Measurements from ENCODE around the gene ST6GALNAC5.
"Not testable (repeated sequence)": the region's sequence is repeated elsewhere in the genome, so short reads cannot be mapped to it uniquely, and the experiment has no call there.

Gene ST6GALNAC5

GRCh38 chr1:76958828-76959227 lies 91.5 kb downstream of the ST6GALNAC5 start:
- Histone ChIP-seq H3K4me1 (ENCODE audit: control insufficient read depth in 1 of 2, insufficient read depth in 2 of 2, low read length in 2 of 2) (no peaks in the 10 kb centered on the region), H3K9me3 (ENCODE audit: control insufficient read depth in 1 of 2, low read length in 2 of 2) (no peaks in the 10 kb centered on the region), H3K36me3 (ENCODE audit: control insufficient read depth in 1 of 2, insufficient read depth in 2 of 2, low read length in 2 of 2) (no peaks in the 10 kb centered on the region), H3K27me3 (ENCODE audit: low read depth, low read length) (no peaks in the 10 kb centered on the region), H3K4me3 (ENCODE audit: low read depth in 1 of 2, low read length in 2 of 2) (no peak overlapping the region), H3K27ac (ENCODE audit: low read length) (no peak overlapping the region)

GRCh38 chr1:76959556-76959955 lies 92.3 kb downstream of the ST6GALNAC5 start:
- H3K27ac ChIP-seq (ENCODE audit: low read length), result no peak overlapping the region
- H3K36me3 ChIP-seq (ENCODE audit: control insufficient read depth in 1 of 2, insufficient read depth in 2 of 2, low read length in 2 of 2), result no peaks in the 10 kb centered on the region
- no peak overlapping the region for H3K4me3 ChIP-seq (ENCODE audit: low read depth in 1 of 2, low read length in 2 of 2)
- no peaks in the 10 kb centered on the region for H3K9me3 ChIP-seq (ENCODE audit: control insufficient read depth in 1 of 2, low read length in 2 of 2)
- no peaks in the 10 kb centered on the region for H3K27me3 ChIP-seq (ENCODE audit: low read depth, low read length)
- no peaks in the 10 kb centered on the region for H3K4me1 ChIP-seq (ENCODE audit: control insufficient read depth in 1 of 2, insufficient read depth in 2 of 2, low read length in 2 of 2)

GRCh38 chr1:76961181-76961819 lies 94.0 kb downstream of the ST6GALNAC5 start:
- Histone ChIP-seq H3K9me3 (ENCODE audit: control insufficient read depth in 1 of 2, low read length in 2 of 2) (no peaks in the 10 kb centered on the region), H3K27ac (ENCODE audit: low read length) (no peak overlapping the region), H3K4me3 (ENCODE audit: low read depth in 1 of 2, low read length in 2 of 2) (no peak overlapping the region), H3K36me3 (ENCODE audit: control insufficient read depth in 1 of 2, insufficient read depth in 2 of 2, low read length in 2 of 2) (no peaks in the 10 kb centered on the region), H3K4me1 (ENCODE audit: control insufficient read depth in 1 of 2, insufficient read depth in 2 of 2, low read length in 2 of 2) (no peaks in the 10 kb centered on the region), H3K27me3 (ENCODE audit: low read depth, low read length) (no peaks in the 10 kb centered on the region)

GRCh38 chr1:76961820-76962207 lies 94.5 kb downstream of the ST6GALNAC5 start:
- no peaks in the 10 kb centered on the region for H3K4me1 ChIP-seq (ENCODE audit: control insufficient read depth in 1 of 2, insufficient read depth in 2 of 2, low read length in 2 of 2)
- no peak overlapping the region for H3K27ac ChIP-seq (ENCODE audit: low read length)
- H3K4me3 ChIP-seq (ENCODE audit: low read depth in 1 of 2, low read length in 2 of 2), result no peak overlapping the region

GRCh38 chr1:76981267-76981666 lies 114.0 kb downstream of the ST6GALNAC5 start:
- H3K9me3 ChIP-seq (ENCODE audit: control insufficient read depth in 1 of 2, low read length in 2 of 2); H3K27me3 ChIP-seq (ENCODE audit: low read depth, low read length); H3K4me3 ChIP-seq (ENCODE audit: low read depth in 1 of 2, low read length in 2 of 2); H3K4me1 ChIP-seq (ENCODE audit: control insufficient read depth in 1 of 2, insufficient read depth in 2 of 2, low read length in 2 of 2); H3K27ac ChIP-seq (ENCODE audit: low read length); H3K36me3 ChIP-seq (ENCODE audit: control insufficient read depth in 1 of 2, insufficient read depth in 2 of 2, low read length in 2 of 2): not testable (repeated sequence)

More at GRCh38 chr1:76961820-76962207, 94.5 kb downstream of the ST6GALNAC5 start:
- Histone ChIP-seq H3K9me3 (ENCODE audit: control insufficient read depth in 1 of 2, low read length in 2 of 2) (no peaks in the 10 kb centered on the region), H3K27me3 (ENCODE audit: low read depth, low read length) (no peaks in the 10 kb centered on the region), H3K36me3 (ENCODE audit: control insufficient read depth in 1 of 2, insufficient read depth in 2 of 2, low read length in 2 of 2) (no peaks in the 10 kb centered on the region)

GRCh38 chr1:76989976-76990375 lies 122.7 kb downstream of the ST6GALNAC5 start:
- Histone ChIP-seq H3K4me3 (ENCODE audit: low read depth in 1 of 2, low read length in 2 of 2) (no peak overlapping the region), H3K4me1 (ENCODE audit: control insufficient read depth in 1 of 2, insufficient read depth in 2 of 2, low read length in 2 of 2) (no peaks in the 10 kb centered on the region), H3K27ac (ENCODE audit: low read length) (no peak overlapping the region), H3K36me3 (ENCODE audit: control insufficient read depth in 1 of 2, insufficient read depth in 2 of 2, low read length in 2 of 2) (no peaks in the 10 kb centered on the region), H3K9me3 (ENCODE audit: control insufficient read depth in 1 of 2, low read length in 2 of 2) (no peaks in the 10 kb centered on the region), H3K27me3 (ENCODE audit: low read depth, low read length) (no peaks in the 10 kb centered on the region)

- Histone ChIP-seq H3K4me3 (ENCODE audit: low read depth in 1 of 2, low read length in 2 of 2) (no peak overlapping the region), H3K27me3 (ENCODE audit: low read depth, low read length) (no peaks in the 10 kb centered on the region), H3K9me3 (ENCODE audit: control insufficient read depth in 1 of 2, low read length in 2 of 2) (no peaks in the 10 kb centered on the region), H3K27ac (ENCODE audit: low read length) (no peak overlapping the region), H3K4me1 (ENCODE audit: control insufficient read depth in 1 of 2, insufficient read depth in 2 of 2, low read length in 2 of 2) (no peaks in the 10 kb centered on the region), H3K36me3 (ENCODE audit: control insufficient read depth in 1 of 2, insufficient read depth in 2 of 2, low read length in 2 of 2) (no peaks in the 10 kb centered on the region)
Measured at GRCh38 chr1:76993036-76993435, 125.8 kb downstream of the ST6GALNAC5 start.

- no peaks in the 10 kb centered on the region for H3K9me3 ChIP-seq (ENCODE audit: control insufficient read depth in 1 of 2, low read length in 2 of 2)
- no peaks in the 10 kb centered on the region for H3K4me1 ChIP-seq (ENCODE audit: control insufficient read depth in 1 of 2, insufficient read depth in 2 of 2, low read length in 2 of 2)
- H3K27ac ChIP-seq (ENCODE audit: low read length), result peak overlapping the region; percentile 39
- no peaks in the 10 kb centered on the region for H3K36me3 ChIP-seq (ENCODE audit: control insufficient read depth in 1 of 2, insufficient read depth in 2 of 2, low read length in 2 of 2)
- no peaks in the 10 kb centered on the region for H3K27me3 ChIP-seq (ENCODE audit: low read depth, low read length)
- H3K4me3 ChIP-seq (ENCODE audit: low read depth in 1 of 2, low read length in 2 of 2), result no peak overlapping the region
Measured at GRCh38 chr1:76998582-76999223, 131.4 kb downstream of the ST6GALNAC5 start.

GRCh38 chr1:77007675-77008074 lies 140.4 kb downstream of the ST6GALNAC5 start:
- Histone ChIP-seq H3K4me1 (ENCODE audit: control insufficient read depth in 1 of 2, insufficient read depth in 2 of 2, low read length in 2 of 2) (no peaks in the 10 kb centered on the region), H3K27me3 (ENCODE audit: low read depth, low read length) (no peaks in the 10 kb centered on the region), H3K36me3 (ENCODE audit: control insufficient read depth in 1 of 2, insufficient read depth in 2 of 2, low read length in 2 of 2) (no peaks in the 10 kb centered on the region), H3K9me3 (ENCODE audit: control insufficient read depth in 1 of 2, low read length in 2 of 2) (no peaks in the 10 kb centered on the region), H3K4me3 (ENCODE audit: low read depth in 1 of 2, low read length in 2 of 2) (no peak overlapping the region), H3K27ac (ENCODE audit: low read length) (no peak overlapping the region)

GRCh38 chr1:77010937-77011336 lies 143.7 kb downstream of the ST6GALNAC5 start:
- H3K36me3 ChIP-seq (ENCODE audit: control insufficient read depth in 1 of 2, insufficient read depth in 2 of 2, low read length in 2 of 2), result no peaks in the 10 kb centered on the region
- no peak overlapping the region for H3K4me3 ChIP-seq (ENCODE audit: low read depth in 1 of 2, low read length in 2 of 2)
- no peak overlapping the region for H3K27ac ChIP-seq (ENCODE audit: low read length)
- no peaks in the 10 kb centered on the region for H3K27me3 ChIP-seq (ENCODE audit: low read depth, low read length)
- H3K4me1 ChIP-seq (ENCODE audit: control insufficient read depth in 1 of 2, insufficient read depth in 2 of 2, low read length in 2 of 2), result no peaks in the 10 kb centered on the region
- no peaks in the 10 kb centered on the region for H3K9me3 ChIP-seq (ENCODE audit: control insufficient read depth in 1 of 2, low read length in 2 of 2)

- Histone ChIP-seq H3K4me3 (ENCODE audit: low read depth in 1 of 2, low read length in 2 of 2) (no peak overlapping the region), H3K9me3 (ENCODE audit: control insufficient read depth in 1 of 2, low read length in 2 of 2) (no peaks in the 10 kb centered on the region), H3K4me1 (ENCODE audit: control insufficient read depth in 1 of 2, insufficient read depth in 2 of 2, low read length in 2 of 2) (no peaks in the 10 kb centered on the region), H3K36me3 (ENCODE audit: control insufficient read depth in 1 of 2, insufficient read depth in 2 of 2, low read length in 2 of 2) (no peaks in the 10 kb centered on the region), H3K27me3 (ENCODE audit: low read depth, low read length) (no peaks in the 10 kb centered on the region), H3K27ac (ENCODE audit: low read length) (no peak overlapping the region)
Measured at GRCh38 chr1:77012066-77012465, 144.8 kb downstream of the ST6GALNAC5 start.

All from muscle layer of duodenum (tissue), 2 donors.